IMR-90 (cell line): ENCODE measurements around the gene ACP6. TPM values are rescaled to one million over a fixed set of nuclear protein-coding genes. Genes with fewer than 3 reads are reported as not detected.

Experiments
- ATAC-seq: fragments of 200-7000 bp; cut with Tn5 transposase; 2 replicates; pipeline ENCODE4 v1.9.1; 2020; ENCODE audit warnings: low read depth, mild to moderate bottlenecking, moderate library complexity
- BruUV-seq: library from RNA; stranded (reverse); fragments of 400-500 nt; replicated peaks from 2 replicates; lab custom pipeline; 2021; lab: Mats Ljungman, UMichigan
- CTCF ChIA-PET: fragments of 300-600 bp; formaldehyde crosslinking; extraction: SDS; loops from one replicate; lab custom pipeline; 2021; ENCODE audit warnings: antibody characterized with exemption; lab: Yijun Ruan, JAX
- POLR2A ChIA-PET: fragments of 300-600 bp; sonication (Branson Sonifier 250); formaldehyde crosslinking; loops from one replicate; lab custom pipeline; 2022; ENCODE audit warnings: antibody characterized with exemption; ENCODE audit not compliant: unreplicated experiment; lab: Charles Lee
- DNase-seq: peaks from one replicate; pipeline ENCODE4 v3.0.0; 2013
- H2AFZ ChIP-seq: replicated peaks from 2 replicates; pipeline ENCODE3; 2013; ENCODE audit warnings: low read length, mild to moderate bottlenecking; ENCODE audit not compliant: poor library complexity
- H2AK5ac ChIP-seq: 2 replicates; pipeline ENCODE4 v1.6.1; 2013; ENCODE audit warnings: low read depth, low read length, inconsistent platforms
- H2AK9ac ChIP-seq: replicated peaks from 2 replicates; pipeline ENCODE3; 2013; ENCODE audit warnings: mild to moderate bottlenecking, low read depth, low read length, moderate library complexity; ENCODE audit not compliant: poor library complexity
- H2BK120ac ChIP-seq: 2 replicates; pipeline ENCODE4 v1.6.1; 2013; ENCODE audit warnings: low read depth, low read length, inconsistent platforms
- H2BK15ac ChIP-seq: 3 replicates; pipeline ENCODE4 v1.6.1; 2013; ENCODE audit warnings: low read depth, low read length, inconsistent platforms
- H2BK20ac ChIP-seq: 2 replicates; pipeline ENCODE4 v1.6.1; 2013; ENCODE audit warnings: low read depth, mild to moderate bottlenecking, inconsistent platforms, low read length, moderate library complexity
- H2BK5ac ChIP-seq: 2 replicates; pipeline ENCODE4 v1.6.1; 2013; ENCODE audit warnings: mild to moderate bottlenecking, low read depth, low read length, inconsistent platforms; ENCODE audit not compliant: poor library complexity, severe bottlenecking
- H3K14ac ChIP-seq: replicated peaks from 2 replicates; pipeline ENCODE4 v1.6.1; 2013; ENCODE audit warnings: low read depth, low read length, inconsistent platforms
- H3K18ac ChIP-seq: 2 replicates; pipeline ENCODE4 v1.6.1; 2013; ENCODE audit warnings: low read depth, low read length, control low read depth
- H3K23ac ChIP-seq: 2 replicates; pipeline ENCODE4 v1.6.1; 2013; ENCODE audit warnings: low read depth, low read length, inconsistent platforms
- H3K27ac ChIP-seq: 2 replicates; pipeline ENCODE4 v1.5.1; 2013; ENCODE audit warnings: mild to moderate bottlenecking, control low read depth, low read length; ENCODE audit not compliant: insufficient read depth
- H3K27me3 ChIP-seq: 2 replicates; pipeline ENCODE4 v1.6.1; 2013; ENCODE audit warnings: low read length; ENCODE audit not compliant: control insufficient read depth, insufficient read depth
- H3K36me3 ChIP-seq: 2 replicates; pipeline ENCODE4 v1.6.1; 2013; ENCODE audit warnings: low read length, mixed read lengths; ENCODE audit not compliant: control insufficient read depth, insufficient read depth
- H3K4ac ChIP-seq: 2 replicates; pipeline ENCODE4 v1.6.1; 2013; ENCODE audit warnings: low read depth, low read length, inconsistent platforms
- H3K4me1 ChIP-seq: 2 replicates; pipeline ENCODE4 v1.6.1; 2013; ENCODE audit warnings: low read length, mixed read lengths; ENCODE audit not compliant: control insufficient read depth, insufficient read depth
- H3K4me2 ChIP-seq: 2 replicates; pipeline ENCODE4 v1.6.1; 2013; ENCODE audit warnings: low read depth, mild to moderate bottlenecking, control low read depth, low read length, moderate library complexity
- H3K4me3 ChIP-seq: 2 replicates; pipeline ENCODE4 v1.5.1; 2013; ENCODE audit warnings: low read depth, mild to moderate bottlenecking, control low read depth, low read length, moderate library complexity; ENCODE audit not compliant: insufficient read depth
- H3K56ac ChIP-seq: 2 replicates; pipeline ENCODE4 v1.6.1; 2013; ENCODE audit warnings: low read length, inconsistent platforms; ENCODE audit not compliant: insufficient read depth; ENCODE audit errors: extremely low read depth
- H3K79me1 ChIP-seq, 2 experiments: 2 replicates each; pipeline ENCODE4 v1.6.1; 2013; ENCODE audit warnings: low read length in 2 of 2, inconsistent platforms in 1 of 2, low read depth in 1 of 2
- H3K9ac ChIP-seq: 2 replicates; pipeline ENCODE4 v1.6.1; 2013; ENCODE audit warnings: low read depth, low read length, control low read depth
- H3K9me1 ChIP-seq: 2 replicates; pipeline ENCODE4 v1.6.1; 2013; ENCODE audit warnings: low read length, inconsistent platforms; ENCODE audit not compliant: insufficient read depth
- H3K9me3 ChIP-seq: 2 replicates; pipeline ENCODE4 v1.6.1; 2013; ENCODE audit warnings: low read length; ENCODE audit not compliant: control insufficient read depth, insufficient read depth
- H4K20me1 ChIP-seq: 2 replicates; pipeline ENCODE4 v1.6.1; 2013; ENCODE audit warnings: low read length, inconsistent platforms; ENCODE audit not compliant: insufficient read depth
- H4K5ac ChIP-seq: 2 replicates; pipeline ENCODE4 v1.6.1; 2013; ENCODE audit warnings: mild to moderate bottlenecking, low read depth, low read length, control low read depth
- H4K8ac ChIP-seq, 2 experiments: 2 replicates each; pipeline ENCODE4 v1.6.1; 2013; ENCODE audit warnings: low read depth in 2 of 2, low read length in 2 of 2, control low read depth in 1 of 2, inconsistent platforms in 1 of 2
- H4K91ac ChIP-seq: 2 replicates; pipeline ENCODE4 v1.6.1; 2013; ENCODE audit warnings: low read depth, low read length, inconsistent platforms; ENCODE audit not compliant: insufficient read depth
- BHLHE40 ChIP-seq: fragments of 150-350 bp; IDR thresholded peaks from 2 replicates; pipeline ENCODE4 v1.6.1; 2016; ENCODE audit warnings: mild to moderate bottlenecking, low read depth, low read length
- CEBPB ChIP-seq: IDR thresholded peaks from 2 replicates; pipeline ENCODE4 v1.6.1; 2012; ENCODE audit warnings: low read depth, low read length, improper control_type of control experiment
- CHD1 ChIP-seq: IDR thresholded peaks from 2 replicates; pipeline ENCODE4 v1.6.1; 2012; ENCODE audit warnings: low read depth, low read length, improper control_type of control experiment
- ELK1 ChIP-seq: fragments of 150-350 bp; IDR thresholded peaks from 2 replicates; pipeline ENCODE4 v1.6.1; 2016; ENCODE audit warnings: low read depth, mild to moderate bottlenecking, low read length, moderate library complexity, borderline replicate concordance
- FOS ChIP-seq: fragments of 150-350 bp; IDR thresholded peaks from 2 replicates; pipeline ENCODE4 v1.6.1; 2016; ENCODE audit warnings: low read depth, low read length
- MAFK ChIP-seq: IDR thresholded peaks from 2 replicates; pipeline ENCODE4 v1.6.1; 2012; ENCODE audit warnings: low read depth, low read length, improper control_type of control experiment
- MAZ ChIP-seq: IDR thresholded peaks from 2 replicates; pipeline ENCODE4 v1.6.1; 2012; ENCODE audit warnings: low read depth, mild to moderate bottlenecking, low read length, improper control_type of control experiment, moderate library complexity, borderline replicate concordance
- MXI1 ChIP-seq: IDR thresholded peaks from 2 replicates; pipeline ENCODE4 v1.6.1; 2012; ENCODE audit warnings: low read depth, mild to moderate bottlenecking, low read length, moderate library complexity, borderline replicate concordance
- NFE2L2 ChIP-seq: fragments of 150-350 bp; IDR thresholded peaks from 2 replicates; pipeline ENCODE4 v1.6.1; 2016; ENCODE audit warnings: low read depth, mild to moderate bottlenecking, low read length
- POLR2A ChIP-seq: IDR thresholded peaks from 2 replicates; pipeline ENCODE4 v1.6.1; 2012; ENCODE audit warnings: mild to moderate bottlenecking, low read depth, low read length
- RAD21 ChIP-seq: IDR thresholded peaks from 2 replicates; pipeline ENCODE4 v1.6.1; 2012; ENCODE audit warnings: low read length, improper control_type of control experiment
- RCOR1 ChIP-seq: IDR thresholded peaks from 2 replicates; pipeline ENCODE4 v1.6.1; 2012; ENCODE audit warnings: mild to moderate bottlenecking, low read length, improper control_type of control experiment; ENCODE audit not compliant: insufficient replicate concordance
- RFX5 ChIP-seq: IDR thresholded peaks from 2 replicates; pipeline ENCODE4 v1.8.0; 2012; ENCODE audit warnings: low read depth, mild to moderate bottlenecking, low read length, moderate library complexity
- SMC3 ChIP-seq: fragments of 150-350 bp; IDR thresholded peaks from 2 replicates; pipeline ENCODE4 v1.6.1; 2016; ENCODE audit warnings: low read depth, mild to moderate bottlenecking, antibody characterized with exemption, low read length, moderate library complexity
- USF2 ChIP-seq: fragments of 150-350 bp; IDR thresholded peaks from 2 replicates; pipeline ENCODE4 v1.6.1; 2017; ENCODE audit warnings: mild to moderate bottlenecking, antibody characterized with exemption, low read length, low read depth
- dilution Hi-C: fragments of 300-500 bp; cut with HindIII; formaldehyde crosslinking; loops from one replicate; pipeline ENCODE4 v1.14.3; 2018; ENCODE audit warnings: low sequenced_read_pairs; ENCODE audit not compliant: unreplicated experiment
- in situ Hi-C: fragments of 300-500 bp; cut with MboI; formaldehyde crosslinking; loops from 3 replicates; pipeline ENCODE4 v1.14.3; 2019; ENCODE audit warnings: low sequenced_read_pairs, inconsistent platforms, mixed read lengths
- intact Hi-C: fragments of 100-400 bp; cut with micrococcal nuclease; formaldehyde crosslinking; loops from 2 replicates; pipeline ENCODE4 v1.10.0; 2022
- polyA plus RNA-seq, 3 experiments: library from polyadenylated mRNA; depleted of rRNA; stranded (reverse); fragments of >200 nt; gene quantifications; 2 replicates each; pipeline ENCODE4 v1.2.3, GENCODE V29; 2012; ENCODE audit warnings: low replicate concordance in 1 of 3
- total RNA-seq: library from RNA; depleted of rRNA; stranded (reverse); fragments of >200 nt; gene quantifications from 2 replicates; pipeline ENCODE4 v1.2.3, GENCODE V29; 2012
- TF ChIP-seq, protein P1 (sequence below): conservative IDR thresholded peaks from 2 replicates; pipeline ENCODE4 v1.5.1; 2012; ENCODE audit warnings: mild to moderate bottlenecking, low read depth, low read length, improper control_type of control experiment

ACP6 gene
- total and polyA plus RNA-seq, 2 of the 4 experiments (the other 2 are of a cell fraction), result 2.5 to 8.2 TPM

GRCh38 chr1:147712605-147713004, 42.3 kb upstream of the ACP6 start:
- ChIA-PET CTCF (no interaction called here), POLR2A (no interaction called here)
- H3K4ac ChIP-seq, result no peak overlapping the region
- no peak overlapping the region for H3K4me2 ChIP-seq
- no peak overlapping the region for H3K9ac ChIP-seq
- no peaks in the 10 kb centered on the region for H3K4me1 ChIP-seq
- H4K20me1 ChIP-seq, result no peaks in the 10 kb centered on the region
- no peak overlapping the region for H3K4me3 ChIP-seq
- H3K27me3 ChIP-seq, result no peaks in the 10 kb centered on the region
- TF ChIP-seq RAD21 (no peak), CEBPB (no peak), RCOR1 (no peak), USF2 (no peak), CHD1 (no peak), MXI1 (no peak), ELK1 (no peak), POLR2A (no peak), FOS (no peak), BHLHE40 (no peak), RFX5 (no peak), MAZ (no peak), NFE2L2 (no peak), MAFK (no peak), SMC3 (no peak)
- TF ChIP-seq, protein P1, sequence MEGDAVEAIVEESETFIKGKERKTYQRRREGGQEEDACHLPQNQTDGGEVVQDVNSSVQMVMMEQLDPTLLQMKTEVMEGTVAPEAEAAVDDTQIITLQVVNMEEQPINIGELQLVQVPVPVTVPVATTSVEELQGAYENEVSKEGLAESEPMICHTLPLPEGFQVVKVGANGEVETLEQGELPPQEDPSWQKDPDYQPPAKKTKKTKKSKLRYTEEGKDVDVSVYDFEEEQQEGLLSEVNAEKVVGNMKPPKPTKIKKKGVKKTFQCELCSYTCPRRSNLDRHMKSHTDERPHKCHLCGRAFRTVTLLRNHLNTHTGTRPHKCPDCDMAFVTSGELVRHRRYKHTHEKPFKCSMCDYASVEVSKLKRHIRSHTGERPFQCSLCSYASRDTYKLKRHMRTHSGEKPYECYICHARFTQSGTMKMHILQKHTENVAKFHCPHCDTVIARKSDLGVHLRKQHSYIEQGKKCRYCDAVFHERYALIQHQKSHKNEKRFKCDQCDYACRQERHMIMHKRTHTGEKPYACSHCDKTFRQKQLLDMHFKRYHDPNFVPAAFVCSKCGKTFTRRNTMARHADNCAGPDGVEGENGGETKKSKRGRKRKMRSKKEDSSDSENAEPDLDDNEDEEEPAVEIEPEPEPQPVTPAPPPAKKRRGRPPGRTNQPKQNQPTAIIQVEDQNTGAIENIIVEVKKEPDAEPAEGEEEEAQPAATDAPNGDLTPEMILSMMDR, result no peak
- ATAC-seq (no peak), DNase-seq (no peak)
- H4K5ac ChIP-seq, result no peak overlapping the region
- no peak overlapping the region for H2BK20ac ChIP-seq
- H2AK5ac ChIP-seq, result no peak overlapping the region
- H4K91ac ChIP-seq, result no peak overlapping the region
- H3K9me3 ChIP-seq, result no peaks in the 10 kb centered on the region
- H2BK120ac ChIP-seq, result no peak overlapping the region
- H3K27ac ChIP-seq, result no peak overlapping the region
- no TSS peak for BruUV-seq
- no peaks in the 10 kb centered on the region for H3K79me1 ChIP-seq
- no peaks in the 10 kb centered on the region for H3K9me1 ChIP-seq
- dilution Hi-C loops, result no loop called here
- in situ Hi-C loops, result no loop called here
- H2BK5ac ChIP-seq, result no peak overlapping the region
- H3K14ac ChIP-seq, result no peak overlapping the region
- H3K23ac ChIP-seq, result no peak overlapping the region
- H3K18ac ChIP-seq, result no peak overlapping the region
- no peak overlapping the region for H3K56ac ChIP-seq
- no peak overlapping the region for H2BK15ac ChIP-seq
- no peak overlapping the region for H2AFZ ChIP-seq
- H3K36me3 ChIP-seq, result no peaks in the 10 kb centered on the region
- intact Hi-C loops, result no loop called here
- H2AK9ac ChIP-seq, result no peak overlapping the region
- no peak overlapping the region for H4K8ac ChIP-seq
